KG1 (cell line): ENCODE measurements around the gene DEFB131B.
"Not testable (repeated sequence)": the region's sequence is repeated elsewhere in the genome, so short reads cannot be mapped to it uniquely, and the experiment has no call there.

ENCODE experiments used
- DNase-seq: peaks from one replicate; lab custom pipeline; 2025; lab: John Stamatoyannopoulos, UW

The DEFB131B gene

DNA sequence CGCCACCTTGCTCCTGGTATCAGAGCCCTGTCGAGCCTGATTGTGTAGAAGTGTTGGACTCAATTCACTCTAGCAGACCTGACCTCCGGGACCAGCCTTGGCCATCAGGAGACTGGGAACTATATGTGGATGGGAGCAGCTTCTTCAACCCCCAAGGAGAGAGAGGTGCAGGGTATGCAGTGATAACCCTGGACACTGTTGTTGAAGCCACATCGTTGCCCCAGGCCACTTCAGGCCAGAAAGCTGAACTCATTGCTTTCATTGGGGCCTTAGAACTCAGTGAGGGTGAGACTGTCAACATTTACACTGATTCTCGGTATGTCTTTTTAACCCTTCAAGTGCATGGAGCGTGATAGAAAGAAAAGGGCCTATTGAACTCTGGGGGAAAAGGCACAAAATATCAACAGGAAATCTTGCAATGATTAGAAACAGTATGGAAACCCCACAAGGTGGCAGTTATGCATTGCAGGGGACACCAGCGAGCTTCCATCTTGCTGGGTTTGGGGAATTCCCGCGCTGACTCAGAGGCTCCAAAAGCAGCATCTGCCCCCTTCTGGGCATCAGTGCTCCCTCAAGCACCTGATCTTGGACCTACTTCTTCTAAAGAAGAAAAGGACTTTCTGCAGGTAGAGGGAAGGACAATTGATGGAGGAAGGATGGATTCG lies 33.2 kb downstream of the DEFB131B start:
- DNase-seq: not testable (repeated sequence)

DNA sequence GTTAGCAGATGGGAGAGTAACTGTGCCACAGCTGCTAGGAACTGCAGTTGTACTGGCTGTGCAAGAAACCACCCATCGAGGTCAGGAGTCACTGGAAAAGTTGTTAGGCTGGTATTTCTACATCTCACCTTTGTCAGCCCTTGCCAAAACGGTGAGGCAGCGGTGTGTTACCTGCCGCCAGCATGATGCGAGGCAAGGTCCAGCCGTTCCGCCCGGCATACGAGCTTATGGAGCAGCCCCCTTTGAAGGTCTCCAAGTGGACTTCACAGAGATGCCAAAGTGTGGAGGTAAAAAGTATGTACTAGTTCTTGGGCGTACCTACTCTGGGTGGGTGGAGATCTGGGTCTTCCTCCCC lies 33.7 kb downstream of the DEFB131B start:
- DNase-seq: not testable (repeated sequence)

DNA sequence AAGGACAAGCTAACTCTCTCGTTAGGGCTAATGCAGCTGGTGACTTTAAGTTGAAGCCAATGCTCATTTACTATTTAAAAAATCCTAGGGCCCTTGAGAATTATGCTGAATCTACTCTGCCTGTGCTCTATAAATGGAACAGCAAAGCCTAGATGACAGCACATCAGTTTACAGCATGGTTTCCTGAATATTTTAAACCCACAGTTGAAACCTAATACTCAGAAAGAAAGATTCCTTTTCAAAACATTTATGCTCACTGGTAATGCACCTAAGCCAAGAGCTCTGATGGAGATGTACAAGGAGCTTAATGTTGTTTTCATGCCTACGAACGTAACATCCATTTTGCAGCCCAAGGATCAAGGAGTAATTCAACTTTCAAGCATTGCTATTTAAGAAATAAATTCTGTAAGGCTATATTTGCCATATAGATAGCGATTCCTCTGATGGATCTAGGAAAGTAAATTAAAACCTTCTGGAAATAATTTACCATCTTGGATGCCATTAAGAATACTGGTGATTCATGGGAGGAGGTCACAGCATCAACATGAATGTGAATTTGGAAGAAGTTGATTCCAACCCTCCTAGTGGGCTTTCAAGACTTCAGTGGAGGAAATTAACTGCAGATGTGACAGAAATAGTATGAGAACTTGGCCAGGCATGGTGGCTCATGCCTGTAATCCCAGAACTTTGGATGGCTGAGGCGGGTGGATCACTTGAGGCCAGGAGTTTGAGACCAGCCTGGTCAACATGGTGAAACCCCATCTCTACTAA lies 35.7 kb downstream of the DEFB131B start:
- DNase-seq: no peak

DNA sequence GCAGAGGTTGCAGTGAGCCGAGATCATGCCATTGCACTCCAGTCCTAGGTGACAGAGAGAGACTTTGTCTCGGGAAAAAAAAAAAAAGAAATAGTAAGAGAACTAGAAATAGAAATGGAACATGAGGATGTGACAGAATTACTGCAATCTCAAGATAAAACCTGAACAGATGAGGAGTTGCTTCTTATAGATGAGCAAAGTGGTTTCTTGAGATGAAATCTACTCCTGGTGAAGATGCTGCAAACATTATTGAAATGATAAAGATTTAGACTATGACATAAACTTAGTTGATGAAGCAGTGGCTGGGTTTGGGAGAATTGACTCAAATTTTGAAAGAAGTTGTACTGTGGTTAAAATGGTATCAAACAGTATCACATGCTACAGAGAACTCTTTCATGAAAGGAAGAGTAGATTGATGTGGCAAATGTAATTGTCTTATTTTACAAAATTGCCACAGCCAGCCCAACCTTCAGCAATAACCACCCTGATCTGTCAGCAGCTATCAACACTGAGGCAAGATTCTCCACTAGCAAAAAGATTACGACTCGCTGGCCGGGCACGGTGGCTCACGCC lies 36.5 kb downstream of the DEFB131B start:
- no peak for DNase-seq

DNA sequence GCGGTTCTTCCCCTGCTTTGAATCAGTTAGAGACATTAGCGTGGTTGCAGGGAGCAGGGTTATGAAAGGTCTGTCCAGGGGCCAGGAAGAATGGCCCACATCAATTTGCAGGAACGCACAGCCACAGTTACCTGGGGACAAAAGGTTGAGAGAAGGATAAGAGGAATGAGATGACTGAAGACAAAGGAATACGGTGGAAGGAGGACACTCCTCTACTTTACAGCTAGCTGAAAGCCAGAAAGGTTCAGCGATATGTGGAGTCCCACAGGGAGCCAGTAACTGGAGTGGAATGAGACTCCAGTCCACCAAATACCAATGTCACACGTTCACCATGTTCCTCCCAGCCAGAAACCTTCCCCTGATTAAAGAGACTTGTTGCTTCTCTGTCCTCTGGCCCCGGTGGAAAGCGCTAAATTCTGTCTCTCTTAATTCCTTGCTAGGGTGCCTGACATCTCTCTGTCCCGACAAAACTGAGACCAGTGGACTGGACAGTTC lies 39.4 kb downstream of the DEFB131B start:
- no peak for DNase-seq

DNA sequence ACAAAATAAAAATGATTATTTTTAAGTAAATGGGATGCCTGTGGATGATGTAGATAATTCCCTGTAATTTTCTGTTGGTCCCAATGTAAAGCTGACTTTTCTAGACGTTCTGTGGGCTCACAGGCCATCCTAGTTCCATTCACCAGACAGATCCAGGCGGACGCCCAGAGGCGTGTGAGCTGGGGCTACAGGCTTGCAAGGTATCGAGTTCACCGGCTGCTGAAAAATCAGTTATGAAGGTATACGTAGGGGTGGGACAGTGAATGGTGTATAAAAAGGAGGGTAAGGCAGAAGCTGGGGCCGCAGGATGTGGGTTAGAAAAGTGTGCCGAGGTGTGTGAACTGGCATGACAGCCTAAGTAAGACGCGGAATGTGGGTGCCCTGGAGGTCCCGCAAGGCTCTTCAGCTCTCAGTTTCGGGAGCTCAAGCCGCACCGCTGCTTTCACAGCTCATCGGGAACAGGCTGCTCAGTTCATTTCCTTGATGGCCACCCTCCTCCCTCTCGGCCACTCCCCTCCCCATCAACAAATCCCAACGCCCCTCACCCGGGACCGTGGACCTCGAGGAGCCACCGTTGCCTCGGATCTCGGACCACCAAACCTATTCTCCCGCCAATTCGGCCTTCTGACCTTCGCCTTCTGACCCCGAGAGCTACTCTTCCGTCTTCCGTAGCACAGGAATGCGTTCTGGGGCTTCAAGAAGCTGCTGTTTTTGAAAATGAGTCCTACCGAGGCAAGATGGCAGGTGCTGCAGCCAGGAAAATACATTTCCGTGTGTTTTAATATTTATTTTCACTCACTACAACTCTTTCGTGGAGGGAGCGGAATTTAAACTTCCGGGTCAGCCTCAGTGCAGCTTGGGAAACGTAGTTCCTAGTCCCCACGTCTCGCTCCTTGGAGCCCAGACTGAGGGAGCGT lies 49.8 kb downstream of the DEFB131B start, which contains the start of gene XNDC1N:
TSS of gene XNDC1N (minus strand) at position 775 of the 917 bp plus-strand sequence. CDS start 5,241 bp downstream, outside the sequence.
- DNase-seq: peak; percentile 100

DNA sequence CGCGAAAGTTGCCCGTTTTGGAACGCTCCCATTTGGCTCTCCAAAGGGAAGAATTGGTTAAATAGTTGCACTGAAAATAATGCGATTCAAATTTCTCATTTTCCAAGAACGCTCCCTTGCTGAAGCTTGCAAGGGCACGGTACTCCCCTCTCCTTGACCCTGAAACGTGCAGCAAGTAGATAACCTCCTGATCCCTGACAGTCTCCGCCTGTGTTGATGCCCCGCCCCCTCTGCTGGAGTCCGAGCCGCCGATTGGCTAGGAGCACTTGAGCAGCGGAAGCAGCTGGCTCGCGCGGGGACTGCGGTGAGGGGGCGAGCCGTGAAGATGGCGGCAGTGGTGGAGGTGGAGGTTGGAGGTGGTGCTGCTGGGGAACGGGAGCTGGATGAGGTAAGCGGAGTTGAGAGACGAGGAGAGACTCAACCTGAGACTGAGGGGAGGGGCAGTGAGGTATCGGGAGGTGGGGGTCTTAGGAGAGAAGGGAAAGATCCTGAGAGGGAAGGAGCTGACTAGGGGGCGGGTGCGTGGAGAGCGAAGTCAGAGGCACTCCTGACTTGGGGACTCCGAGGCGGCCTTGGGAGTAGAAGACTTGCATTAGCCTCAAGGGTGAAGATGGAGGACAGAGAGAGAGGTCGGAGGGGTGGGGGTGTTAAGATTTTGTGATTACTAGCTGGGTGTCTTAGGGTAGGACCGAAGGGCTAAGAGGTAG lies 50.6 kb downstream of the DEFB131B start, which contains the start of gene RNF121:
TSS of gene RNF121 (plus strand) at position 310 of the 707 bp plus-strand sequence. CDS start at position 326, 16 bp downstream.
- DNase-seq: peak; percentile 100

DNA sequence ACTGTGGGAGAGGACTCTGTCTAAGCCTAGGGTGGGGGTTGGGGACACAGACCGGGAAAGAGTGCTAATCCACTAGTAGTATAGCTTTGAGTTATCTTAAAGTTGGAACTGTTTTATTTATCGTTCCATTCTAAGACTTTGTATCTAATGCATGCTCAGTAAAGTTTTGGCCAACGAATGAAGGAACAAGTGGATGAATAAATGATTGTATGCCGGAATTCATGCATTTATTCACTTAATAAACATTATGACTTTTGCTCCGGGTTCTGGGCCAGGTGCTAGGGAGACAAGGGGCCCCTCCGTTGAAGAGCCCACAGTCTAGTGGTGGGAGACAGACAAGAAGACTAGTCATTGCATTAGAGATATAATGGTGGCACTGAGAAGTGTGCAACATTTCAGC lies 51.2 kb downstream of the DEFB131B start:
- no peak for DNase-seq

DNA sequence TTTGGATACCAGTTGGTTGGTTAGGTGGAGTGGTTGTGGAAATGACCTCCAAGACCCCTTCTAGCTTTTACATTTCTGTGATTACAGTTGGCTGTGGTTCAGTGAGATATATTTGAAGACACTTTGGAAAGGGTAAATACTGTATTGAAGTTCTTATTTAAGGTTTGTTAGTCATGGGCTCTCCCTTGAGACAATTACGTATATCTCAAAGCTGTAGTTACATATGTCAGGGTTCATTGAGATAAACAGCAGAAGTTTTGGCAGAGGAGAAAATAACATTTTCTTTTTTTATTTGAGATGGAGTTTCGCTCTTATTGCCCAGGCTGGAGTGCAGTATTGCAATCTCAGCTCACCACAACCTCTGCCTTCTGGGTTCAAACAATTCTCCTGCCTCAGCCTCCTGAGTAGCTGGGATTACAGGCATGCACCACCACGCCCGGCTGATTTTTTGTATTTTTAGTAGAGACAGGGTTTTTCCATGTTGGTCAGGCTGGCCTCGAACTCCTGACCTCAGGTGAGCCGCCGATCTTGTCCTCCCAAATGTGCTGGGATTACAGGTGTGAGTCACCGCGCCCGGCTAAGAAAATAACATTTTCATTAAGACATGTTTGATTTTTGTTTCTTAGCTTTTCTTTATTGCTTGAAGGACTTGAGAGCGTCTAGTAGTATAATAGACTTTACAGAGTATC lies 52.4 kb downstream of the DEFB131B start:
- no peak for DNase-seq

DNA sequence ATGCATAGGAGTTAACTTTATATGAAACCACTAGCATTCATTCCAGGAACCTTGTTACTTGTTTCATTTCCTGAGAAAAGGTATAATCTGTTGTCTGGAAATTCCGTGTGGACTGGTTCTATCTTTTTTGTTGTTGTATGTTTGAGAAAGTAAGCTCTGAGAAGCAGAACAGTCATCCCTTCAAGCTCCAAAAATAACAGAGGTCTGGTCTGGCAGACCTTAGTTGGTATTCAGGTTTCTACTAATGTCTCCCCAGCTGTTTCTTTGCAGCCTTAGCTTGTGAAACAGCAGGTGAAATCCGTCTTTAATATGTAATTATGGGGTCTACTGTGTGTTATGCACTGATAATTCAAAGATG lies 53.0 kb downstream of the DEFB131B start:
- DNase-seq: no peak

DNA sequence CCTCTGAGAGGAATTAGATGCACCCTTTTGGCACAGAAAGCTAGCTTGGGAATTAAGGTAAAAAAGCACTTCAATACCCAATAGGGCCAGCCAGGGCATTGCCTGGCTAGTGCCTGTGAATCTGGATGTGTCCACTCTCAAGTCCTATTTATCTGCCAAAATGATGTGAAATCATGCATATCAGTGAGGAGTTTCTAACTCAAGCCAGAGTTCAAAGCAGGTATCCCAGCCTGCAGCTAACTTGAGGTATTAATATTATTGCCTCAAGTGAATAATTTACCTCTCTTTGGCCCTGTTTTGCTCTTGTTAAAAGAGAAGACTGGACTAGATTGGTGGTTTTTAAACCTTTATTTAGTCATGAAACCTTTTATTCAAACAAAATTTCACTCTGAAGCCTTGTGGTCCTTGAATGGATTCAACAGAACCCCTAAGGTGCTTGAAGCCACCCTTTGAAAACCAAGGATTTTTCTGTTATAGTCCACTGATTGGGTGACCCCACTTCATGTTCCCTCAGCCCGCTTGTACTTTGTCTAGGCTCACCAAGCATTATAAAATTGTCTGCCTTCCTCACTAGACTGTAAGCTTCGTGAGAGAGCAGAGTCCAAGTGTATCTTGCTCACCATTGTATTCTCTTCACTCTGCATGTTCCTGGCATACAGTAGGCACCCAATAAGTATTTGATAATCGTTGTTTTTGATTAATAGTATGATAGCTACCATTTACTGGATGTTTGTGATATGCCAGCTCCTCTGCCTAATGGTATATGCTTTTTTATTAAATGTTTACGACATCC lies 55.1 kb downstream of the DEFB131B start:
- no peak for DNase-seq
